ENCODE data around the gene JARID2. TPM values are rescaled to one million over a fixed set of nuclear protein-coding genes. Genes with fewer than 3 reads are reported as not detected.

The JARID2 gene
- total RNA-seq, 2 experiments from 2014 or later: 25.4 to 25.5 TPM

- DNase-seq (no peak), ATAC-seq (no peak)
- intact Hi-C loops (cut with micrococcal nuclease): loop anchor here (5.0 kb wide), 1 partner anchor 103 kb away; no protein-coding TSS in a partner anchor
- no peak overlapping the region for H3K4me3 Mint-ChIP-seq
- H3K4me1 Mint-ChIP-seq (ENCODE audit: low read depth): peaks cover 13% of the 10 kb centered on the region
- H3K27me3 Mint-ChIP-seq: no peaks in the 10 kb centered on the region
- peak overlapping the region; percentile 46 for H3K27ac Mint-ChIP-seq
- H3K36me3 Mint-ChIP-seq (ENCODE audit: low read depth): peaks cover 58% of the 10 kb centered on the region
- no peaks in the 10 kb centered on the region for H3K9me3 Mint-ChIP-seq
- CTCF ChIA-PET: no interaction called here
- TF ChIP-seq CTCF (IDR thresholded peaks at IDR 0.05): no peak
- POLR2A ChIA-PET: interaction anchor here (0.7 to 2.1 kb wide), 3 partner anchors 14 to 1266 kb away, joined by 4 to 5 read pairs (median 4); no protein-coding TSS in a partner anchor
Measured at GRCh38 chr6:15519681-15520080, 273.8 kb downstream of the JARID2 start.

- no peaks in the 10 kb centered on the region for H3K27me3 Mint-ChIP-seq
- POLR2A ChIA-PET: interaction anchor here (2.1 kb wide), 1 partner anchor 13 kb away, joined by 4 read pairs; no protein-coding TSS in a partner anchor
- H3K36me3 Mint-ChIP-seq (ENCODE audit: low read depth): peaks cover 58% of the 10 kb centered on the region
- H3K4me1 Mint-ChIP-seq (ENCODE audit: low read depth): peaks cover 13% of the 10 kb centered on the region
- TF ChIP-seq CTCF (IDR thresholded peaks at IDR 0.05): no peak
- no peak overlapping the region for H3K4me3 Mint-ChIP-seq
- intact Hi-C loops (cut with micrococcal nuclease): loop anchor here (5.0 kb wide), 1 partner anchor 102 kb away; no protein-coding TSS in a partner anchor
- ATAC-seq (no peak), DNase-seq (no peak)
- no peaks in the 10 kb centered on the region for H3K9me3 Mint-ChIP-seq
- peak overlapping the region; percentile 55 for H3K27ac Mint-ChIP-seq
- CTCF ChIA-PET: interaction anchor here (2.1 kb wide), 1 partner anchor 103 kb away, joined by 8 read pairs; no protein-coding TSS in a partner anchor
Measured at GRCh38 chr6:15520626-15521203, 274.8 kb downstream of the JARID2 start.

- Mint-ChIP-seq H3K4me3 (no peak overlapping the region), H3K4me1 (ENCODE audit: low read depth) (peaks cover 15% of the 10 kb centered on the region), H3K9me3 (peaks cover 5% of the 10 kb centered on the region), H3K36me3 (ENCODE audit: low read depth) (peaks cover 64% of the 10 kb centered on the region), H3K27ac (peak overlapping the region; percentile 76), H3K27me3 (no peaks in the 10 kb centered on the region)
- ATAC-seq: no peak
- TF ChIP-seq CTCF (IDR thresholded peaks at IDR 0.05): no peak
- no peak for DNase-seq
- POLR2A ChIA-PET: interaction anchor here (1.3 kb wide), 1 partner anchor 16 kb away, joined by 4 read pairs; no protein-coding TSS in a partner anchor
- intact Hi-C loops (cut with micrococcal nuclease): loop anchor here (5.0 kb wide), 1 partner anchor 101 kb away; no protein-coding TSS in a partner anchor
- CTCF ChIA-PET: interaction anchor here (0.6 to 2.1 kb wide), 3 partner anchors 95 to 684 kb away, joined by 3 to 8 read pairs (median 3); no protein-coding TSS in a partner anchor
Measured at GRCh38 chr6:15521582-15521981, 275.7 kb downstream of the JARID2 start.

- Mint-ChIP-seq H3K4me3 (no peak overlapping the region), H3K9me3 (peaks cover 5% of the 10 kb centered on the region), H3K36me3 (ENCODE audit: low read depth) (peaks cover 64% of the 10 kb centered on the region), H3K4me1 (ENCODE audit: low read depth) (peaks cover 15% of the 10 kb centered on the region), H3K27ac (peak overlapping the region; percentile 76), H3K27me3 (no peaks in the 10 kb centered on the region)
- no peak for TF ChIP-seq CTCF (IDR thresholded peaks at IDR 0.05)
- ChIA-PET POLR2A (interaction anchor here (1.3 kb wide), 1 partner anchor 16 kb away, joined by 4 read pairs; no protein-coding TSS in a partner anchor), CTCF (interaction anchor here (0.6 to 2.1 kb wide), 4 partner anchors 12 to 684 kb away, joined by 3 to 8 read pairs (median 4); no protein-coding TSS in a partner anchor)
- intact Hi-C loops (cut with micrococcal nuclease): loop anchor here (5.0 kb wide), 1 partner anchor 100 kb away; no protein-coding TSS in a partner anchor
- no peak for DNase-seq
- ATAC-seq: no peak
Measured at GRCh38 chr6:15522026-15522425, 276.2 kb downstream of the JARID2 start.

- peak overlapping the region; percentile 76 for H3K27ac Mint-ChIP-seq
- DNase-seq: no peak
Measured at GRCh38 chr6:15522427-15522826, 276.6 kb downstream of the JARID2 start.

More at GRCh38 chr6:15522427-15522826, 276.6 kb downstream of the JARID2 start:
- no peak for TF ChIP-seq CTCF (IDR thresholded peaks at IDR 0.05)
- Mint-ChIP-seq H3K9me3 (peaks cover 5% of the 10 kb centered on the region), H3K4me3 (no peak overlapping the region), H3K4me1 (ENCODE audit: low read depth) (peaks cover 15% of the 10 kb centered on the region), H3K36me3 (ENCODE audit: low read depth) (peaks cover 64% of the 10 kb centered on the region), H3K27me3 (no peaks in the 10 kb centered on the region)
- ATAC-seq: peak; percentile 39
- POLR2A ChIA-PET: interaction anchor here (0.6 to 1.3 kb wide), 2 partner anchors 10 to 17 kb away, joined by 3 to 4 read pairs; no protein-coding TSS in a partner anchor
- intact Hi-C loops (cut with micrococcal nuclease): loop anchor here (5.0 kb wide), 1 partner anchor 100 kb away; no protein-coding TSS in a partner anchor
- CTCF ChIA-PET: interaction anchor here (1.0 to 2.1 kb wide), 2 partner anchors 12 to 101 kb away, joined by 5 to 8 read pairs; no protein-coding TSS in a partner anchor
